GM18520 (cell line): ENCODE measurements around the gene CACNB4.

Experiments used
- ATAC-seq: cut with Tn5 transposase; IDR thresholded peaks from one replicate; pipeline ENCODE4 v1.9.1; 2021; ENCODE audit not compliant: unreplicated experiment

CACNB4 gene

GRCh38 chr2:151837926-151838325 is 260.9 kb downstream of the CACNB4 start:
- ATAC-seq, result no peak

GRCh38 chr2:151833984-151834383 is 264.9 kb downstream of the CACNB4 start:
- ATAC-seq, result no peak

- no peak for ATAC-seq
These were observed 267.9 kb downstream of the CACNB4 start for GRCh38 chr2:151830961-151831360.

GRCh38 chr2:151828890-151829324 is 269.9 kb downstream of the CACNB4 start:
- ATAC-seq, result no peak

GRCh38 chr2:151828143-151828889 is 270.5 kb downstream of the CACNB4 start, which contains the start of gene ARL5A:
Gene ARL5A (minus strand): TSS chr2:151828421. CDS start chr2:151828176, 245 bp downstream.
- peak; percentile 91 for ATAC-seq

GRCh38 chr2:151827564-151828142 is 271.2 kb downstream of the CACNB4 start:
- no peak for ATAC-seq

- ATAC-seq, result no peak
These were observed 272.1 kb downstream of the CACNB4 start for GRCh38 chr2:151826737-151827157.

GRCh38 chr2:151824886-151825285 is 274.0 kb downstream of the CACNB4 start:
- ATAC-seq, result no peak

GRCh38 chr2:151823651-151824050 is 275.2 kb downstream of the CACNB4 start:
- no peak for ATAC-seq

GRCh38 chr2:151819920-151820319 is 278.9 kb downstream of the CACNB4 start:
- ATAC-seq, result peak; percentile 79

- ATAC-seq, result no peak
These were observed 280.9 kb downstream of the CACNB4 start for GRCh38 chr2:151817929-151818328.

GRCh38 chr2:151816843-151817242 is 282.0 kb downstream of the CACNB4 start:
- no peak for ATAC-seq

- no peak for ATAC-seq
These were observed 282.9 kb downstream of the CACNB4 start for GRCh38 chr2:151815821-151816489.

- no peak for ATAC-seq
These were observed 288.4 kb downstream of the CACNB4 start for GRCh38 chr2:151810489-151810888.

- ATAC-seq, result no peak
These were observed 289.8 kb downstream of the CACNB4 start for GRCh38 chr2:151809073-151809383.

GRCh38 chr2:151808258-151809072 is 290.4 kb downstream of the CACNB4 start:
- no peak for ATAC-seq

- no peak for ATAC-seq
These were observed 292.9 kb downstream of the CACNB4 start for GRCh38 chr2:151805961-151806360.

- ATAC-seq, result no peak
These were observed 293.5 kb downstream of the CACNB4 start for GRCh38 chr2:151805343-151805742.

GRCh38 chr2:151803811-151804210 is 295.0 kb downstream of the CACNB4 start:
- no peak for ATAC-seq

GRCh38 chr2:151802315-151802714 is 296.5 kb downstream of the CACNB4 start:
- ATAC-seq, result no peak

GRCh38 chr2:151799886-151800292 is 299.0 kb downstream of the CACNB4 start:
- no peak for ATAC-seq
